ENCODE data around the gene BGLAP. TPM values are rescaled to one million over a fixed set of nuclear protein-coding genes. Genes with fewer than 3 reads are reported as not detected.
A peak's percentile ranks its signal among the peaks of the same experiment; 100 is the strongest.

BGLAP gene
- total and polyA plus RNA-seq, 2 of the 13 experiments (the other 11 are each of a cell fraction or from before 2014, with no cell fraction given) = 0.62 to 1.6 TPM

- TF ChIP-seq, protein P1, sequence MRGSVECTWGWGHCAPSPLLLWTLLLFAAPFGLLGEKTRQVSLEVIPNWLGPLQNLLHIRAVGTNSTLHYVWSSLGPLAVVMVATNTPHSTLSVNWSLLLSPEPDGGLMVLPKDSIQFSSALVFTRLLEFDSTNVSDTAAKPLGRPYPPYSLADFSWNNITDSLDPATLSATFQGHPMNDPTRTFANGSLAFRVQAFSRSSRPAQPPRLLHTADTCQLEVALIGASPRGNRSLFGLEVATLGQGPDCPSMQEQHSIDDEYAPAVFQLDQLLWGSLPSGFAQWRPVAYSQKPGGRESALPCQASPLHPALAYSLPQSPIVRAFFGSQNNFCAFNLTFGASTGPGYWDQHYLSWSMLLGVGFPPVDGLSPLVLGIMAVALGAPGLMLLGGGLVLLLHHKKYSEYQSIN (CRISPR knock-in tag; IDR thresholded peaks at IDR 0.05; ENCODE audit: borderline replicate concordance) = no peak
- TF ChIP-seq, protein P2, sequence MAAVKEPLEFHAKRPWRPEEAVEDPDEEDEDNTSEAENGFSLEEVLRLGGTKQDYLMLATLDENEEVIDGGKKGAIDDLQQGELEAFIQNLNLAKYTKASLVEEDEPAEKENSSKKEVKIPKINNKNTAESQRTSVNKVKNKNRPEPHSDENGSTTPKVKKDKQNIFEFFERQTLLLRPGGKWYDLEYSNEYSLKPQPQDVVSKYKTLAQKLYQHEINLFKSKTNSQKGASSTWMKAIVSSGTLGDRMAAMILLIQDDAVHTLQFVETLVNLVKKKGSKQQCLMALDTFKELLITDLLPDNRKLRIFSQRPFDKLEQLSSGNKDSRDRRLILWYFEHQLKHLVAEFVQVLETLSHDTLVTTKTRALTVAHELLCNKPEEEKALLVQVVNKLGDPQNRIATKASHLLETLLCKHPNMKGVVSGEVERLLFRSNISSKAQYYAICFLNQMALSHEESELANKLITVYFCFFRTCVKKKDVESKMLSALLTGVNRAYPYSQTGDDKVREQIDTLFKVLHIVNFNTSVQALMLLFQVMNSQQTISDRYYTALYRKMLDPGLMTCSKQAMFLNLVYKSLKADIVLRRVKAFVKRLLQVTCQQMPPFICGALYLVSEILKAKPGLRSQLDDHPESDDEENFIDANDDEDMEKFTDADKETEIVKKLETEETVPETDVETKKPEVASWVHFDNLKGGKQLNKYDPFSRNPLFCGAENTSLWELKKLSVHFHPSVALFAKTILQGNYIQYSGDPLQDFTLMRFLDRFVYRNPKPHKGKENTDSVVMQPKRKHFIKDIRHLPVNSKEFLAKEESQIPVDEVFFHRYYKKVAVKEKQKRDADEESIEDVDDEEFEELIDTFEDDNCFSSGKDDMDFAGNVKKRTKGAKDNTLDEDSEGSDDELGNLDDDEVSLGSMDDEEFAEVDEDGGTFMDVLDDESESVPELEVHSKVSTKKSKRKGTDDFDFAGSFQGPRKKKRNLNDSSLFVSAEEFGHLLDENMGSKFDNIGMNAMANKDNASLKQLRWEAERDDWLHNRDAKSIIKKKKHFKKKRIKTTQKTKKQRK (IDR thresholded peaks at IDR 0.05; ENCODE audit: low read length) = no peak
- TF ChIP-seq SCMH1 (CRISPR knock-in tag; IDR thresholded peaks at IDR 0.05; ENCODE audit: borderline replicate concordance) (no peak), RAD51 (IDR thresholded peaks at IDR 0.05; ENCODE audit: borderline replicate concordance) (no peak), RFX1 (IDR thresholded peaks at IDR 0.05) (no peak), ZNF18 (CRISPR knock-in tag; IDR thresholded peaks at IDR 0.05; ENCODE audit: insufficient replicate concordance) (peak; percentile 77), LBX2 (CRISPR knock-in tag; IDR thresholded peaks at IDR 0.05; ENCODE audit: borderline replicate concordance) (peak; percentile 38; the same call in 1 of the 2 replicates), ZNF354B (CRISPR knock-in tag; IDR thresholded peaks at IDR 0.05) (no peak), MAFF (IDR thresholded peaks at IDR 0.05; ENCODE audit: low read depth, low read length) (no peak), ZSCAN30 (CRISPR knock-in tag; IDR thresholded peaks at IDR 0.05) (no peak), SP5 (CRISPR knock-in tag; IDR thresholded peaks at IDR 0.05; ENCODE audit: borderline replicate concordance, low read depth) (0 out of 2 replicates have a peak, but pooled peaks have one; percentile 21), CSRNP2 (CRISPR knock-in tag; conservative IDR thresholded peaks at IDR 0.05; ENCODE audit: low read depth) (no peak), MEF2D (CRISPR knock-in tag; IDR thresholded peaks at IDR 0.05) (peak; percentile 71; the same call in 1 of the 2 replicates), KMT2B (CRISPR knock-in tag; IDR thresholded peaks at IDR 0.05) (peak; percentile 86), FOXK1 (CRISPR knock-in tag; IDR thresholded peaks at IDR 0.05; ENCODE audit: borderline replicate concordance, low read depth) (peak; percentile 91), IKZF4 (CRISPR knock-in tag; IDR thresholded peaks at IDR 0.05; ENCODE audit: borderline replicate concordance, low read depth, not compliant biosample characterization) (peak; percentile 71), PPARG (CRISPR knock-in tag; conservative IDR thresholded peaks at IDR 0.05) (peak; percentile 74), HMGA1 (CRISPR knock-in tag; conservative IDR thresholded peaks at IDR 0.05) (no peak), PHB2 (IDR thresholded peaks at IDR 0.05; ENCODE audit: partially characterized antibody) (no peak), ZFP36L1 (CRISPR knock-in tag; IDR thresholded peaks at IDR 0.05) (peak; percentile 79)
- TF ChIP-seq, protein P3, sequence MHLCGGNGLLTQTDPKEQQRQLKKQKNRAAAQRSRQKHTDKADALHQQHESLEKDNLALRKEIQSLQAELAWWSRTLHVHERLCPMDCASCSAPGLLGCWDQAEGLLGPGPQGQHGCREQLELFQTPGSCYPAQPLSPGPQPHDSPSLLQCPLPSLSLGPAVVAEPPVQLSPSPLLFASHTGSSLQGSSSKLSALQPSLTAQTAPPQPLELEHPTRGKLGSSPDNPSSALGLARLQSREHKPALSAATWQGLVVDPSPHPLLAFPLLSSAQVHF (CRISPR knock-in tag; IDR thresholded peaks at IDR 0.05) = no peak
Measured at GRCh38 chr1:156282479-156283222, 40.7 kb downstream of the BGLAP start, which contains the start of gene SMG5 (continued).

Measured in HepG2 (cell line).